WTC11 (cell line): ENCODE data around the gene HPN.

Experiments used
- CBFB ChIP-seq: sonication (generic); formaldehyde crosslinking; IDR thresholded peaks from 2 replicates; pipeline ENCODE4 v1.8.1; 2022; ENCODE audit warnings: mild to moderate bottlenecking, low read depth, missing genetic modification reagents
- HMGA2 ChIP-seq: fragments of 250-450 bp; sonication (Bioruptor Pico); IDR thresholded peaks from 2 replicates; pipeline ENCODE4 v1.4.0; 2021; ENCODE audit warnings: mild to moderate bottlenecking, moderate library complexity
- NR2C2 ChIP-seq: sonication (generic); formaldehyde crosslinking; IDR thresholded peaks from 2 replicates; pipeline ENCODE4 v1.8.0; 2022; ENCODE audit warnings: mild to moderate bottlenecking, missing genetic modification reagents
- TF ChIP-seq, protein P1 (sequence below): fragments of 200-600 bp; IDR thresholded peaks from 2 replicates; pipeline ENCODE4 v1.8.0; 2022; ENCODE audit warnings: antibody characterized with exemption
- TF ChIP-seq, protein P2 (sequence below): sonication (generic); formaldehyde crosslinking; IDR thresholded peaks from 2 replicates; pipeline ENCODE4 v1.8.0; 2023; ENCODE audit warnings: mild to moderate bottlenecking, missing genetic modification reagents
- TF ChIP-seq, protein P3 (sequence below): sonication (generic); formaldehyde crosslinking; IDR thresholded peaks from 2 replicates; pipeline ENCODE4 v1.8.0; 2022; ENCODE audit warnings: mild to moderate bottlenecking, missing genetic modification reagents

DNA sequence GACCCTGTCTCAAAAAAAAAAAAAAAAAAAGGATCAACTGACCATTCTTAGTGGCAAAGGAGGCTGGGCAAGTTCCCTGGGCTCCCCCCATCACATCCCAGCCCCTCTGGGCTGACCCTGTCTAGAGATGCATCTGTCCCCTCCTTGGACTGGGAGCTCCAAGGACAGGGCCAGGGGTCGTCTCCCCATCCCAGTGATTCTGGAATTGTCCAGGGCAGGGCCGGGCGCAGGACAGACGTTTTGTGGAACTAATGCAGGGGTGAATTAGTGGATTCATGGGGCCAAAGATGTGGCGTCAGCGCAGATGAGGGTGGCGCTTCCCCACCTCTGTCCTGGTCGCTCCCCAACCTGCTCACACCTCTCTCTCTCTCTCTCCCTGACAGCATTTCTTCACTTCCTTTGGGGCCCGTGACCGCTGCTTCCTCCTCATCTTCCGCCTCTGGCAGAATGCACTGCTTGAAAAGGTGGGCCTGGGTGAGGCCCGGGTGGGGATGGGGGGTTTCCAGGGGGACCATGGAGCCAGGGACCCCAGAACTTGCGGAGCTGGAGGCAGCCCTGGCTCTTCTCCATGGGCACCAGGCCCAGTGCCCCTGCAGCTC, 30.3 kb upstream of the HPN start:
- TF ChIP-seq, protein P1, sequence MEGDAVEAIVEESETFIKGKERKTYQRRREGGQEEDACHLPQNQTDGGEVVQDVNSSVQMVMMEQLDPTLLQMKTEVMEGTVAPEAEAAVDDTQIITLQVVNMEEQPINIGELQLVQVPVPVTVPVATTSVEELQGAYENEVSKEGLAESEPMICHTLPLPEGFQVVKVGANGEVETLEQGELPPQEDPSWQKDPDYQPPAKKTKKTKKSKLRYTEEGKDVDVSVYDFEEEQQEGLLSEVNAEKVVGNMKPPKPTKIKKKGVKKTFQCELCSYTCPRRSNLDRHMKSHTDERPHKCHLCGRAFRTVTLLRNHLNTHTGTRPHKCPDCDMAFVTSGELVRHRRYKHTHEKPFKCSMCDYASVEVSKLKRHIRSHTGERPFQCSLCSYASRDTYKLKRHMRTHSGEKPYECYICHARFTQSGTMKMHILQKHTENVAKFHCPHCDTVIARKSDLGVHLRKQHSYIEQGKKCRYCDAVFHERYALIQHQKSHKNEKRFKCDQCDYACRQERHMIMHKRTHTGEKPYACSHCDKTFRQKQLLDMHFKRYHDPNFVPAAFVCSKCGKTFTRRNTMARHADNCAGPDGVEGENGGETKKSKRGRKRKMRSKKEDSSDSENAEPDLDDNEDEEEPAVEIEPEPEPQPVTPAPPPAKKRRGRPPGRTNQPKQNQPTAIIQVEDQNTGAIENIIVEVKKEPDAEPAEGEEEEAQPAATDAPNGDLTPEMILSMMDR, result no peak
- TF ChIP-seq, protein P2, sequence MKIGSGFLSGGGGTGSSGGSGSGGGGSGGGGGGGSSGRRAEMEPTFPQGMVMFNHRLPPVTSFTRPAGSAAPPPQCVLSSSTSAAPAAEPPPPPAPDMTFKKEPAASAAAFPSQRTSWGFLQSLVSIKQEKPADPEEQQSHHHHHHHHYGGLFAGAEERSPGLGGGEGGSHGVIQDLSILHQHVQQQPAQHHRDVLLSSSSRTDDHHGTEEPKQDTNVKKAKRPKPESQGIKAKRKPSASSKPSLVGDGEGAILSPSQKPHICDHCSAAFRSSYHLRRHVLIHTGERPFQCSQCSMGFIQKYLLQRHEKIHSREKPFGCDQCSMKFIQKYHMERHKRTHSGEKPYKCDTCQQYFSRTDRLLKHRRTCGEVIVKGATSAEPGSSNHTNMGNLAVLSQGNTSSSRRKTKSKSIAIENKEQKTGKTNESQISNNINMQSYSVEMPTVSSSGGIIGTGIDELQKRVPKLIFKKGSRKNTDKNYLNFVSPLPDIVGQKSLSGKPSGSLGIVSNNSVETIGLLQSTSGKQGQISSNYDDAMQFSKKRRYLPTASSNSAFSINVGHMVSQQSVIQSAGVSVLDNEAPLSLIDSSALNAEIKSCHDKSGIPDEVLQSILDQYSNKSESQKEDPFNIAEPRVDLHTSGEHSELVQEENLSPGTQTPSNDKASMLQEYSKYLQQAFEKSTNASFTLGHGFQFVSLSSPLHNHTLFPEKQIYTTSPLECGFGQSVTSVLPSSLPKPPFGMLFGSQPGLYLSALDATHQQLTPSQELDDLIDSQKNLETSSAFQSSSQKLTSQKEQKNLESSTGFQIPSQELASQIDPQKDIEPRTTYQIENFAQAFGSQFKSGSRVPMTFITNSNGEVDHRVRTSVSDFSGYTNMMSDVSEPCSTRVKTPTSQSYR (CRISPR knock-in tag), result no peak
- TF ChIP-seq, protein P3, sequence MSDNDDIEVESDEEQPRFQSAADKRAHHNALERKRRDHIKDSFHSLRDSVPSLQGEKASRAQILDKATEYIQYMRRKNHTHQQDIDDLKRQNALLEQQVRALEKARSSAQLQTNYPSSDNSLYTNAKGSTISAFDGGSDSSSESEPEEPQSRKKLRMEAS (CRISPR knock-in tag), result no peak
- TF ChIP-seq NR2C2 (CRISPR knock-in tag), result no peak
- no peak for TF ChIP-seq HMGA2
- TF ChIP-seq CBFB (CRISPR knock-in tag), result no peak
